HFFc6 (cell line): Measurements from ENCODE around the gene CDX2. TPM values are rescaled to one million over a fixed set of nuclear protein-coding genes. Genes with fewer than 3 reads are reported as not detected.

Experiments used
- DNase-seq: peaks from one replicate; pipeline ENCODE4 v3.0.0-alpha.2; 2018
- H3K27ac Mint-ChIP-seq: 2 replicates; pipeline ENCODE4 v1.8.0; 2020; ENCODE audit warnings: mild to moderate bottlenecking, mixed read lengths
- H3K27me3 Mint-ChIP-seq: 2 replicates; pipeline ENCODE4 v1.8.0; 2021; ENCODE audit warnings: mild to moderate bottlenecking, moderate library complexity, mixed read lengths; ENCODE audit not compliant: insufficient read depth
- H3K36me3 Mint-ChIP-seq: 2 replicates; pipeline ENCODE4 v1.8.0; 2021; ENCODE audit warnings: low read depth, mixed read lengths
- H3K4me1 Mint-ChIP-seq: 2 replicates; pipeline ENCODE4 v1.8.0; 2020; ENCODE audit warnings: low read depth, mixed read lengths
- H3K4me3 Mint-ChIP-seq: 2 replicates; pipeline ENCODE4 v1.8.0; 2020; ENCODE audit warnings: mild to moderate bottlenecking, moderate library complexity, mixed read lengths
- H3K9me3 Mint-ChIP-seq: 2 replicates; pipeline ENCODE4 v1.8.0; 2020; ENCODE audit warnings: mild to moderate bottlenecking, mixed read lengths
- total RNA-seq, 6 experiments: library from RNA; stranded (reverse); fragmentation: NEBNext Ultra II Directional; extraction: Animal tissue kit (Norgen Biotek cat#: 25700); gene quantifications; 2 replicates in 1 of 6; 3 replicates in 5 of 6; pipeline ENCODE4 v1.2.3, GENCODE V29; 2021
- TF ChIP-seq, protein P1 (sequence below): fragments of 200-600 bp; sonication (generic); IDR thresholded peaks from 2 replicates; pipeline ENCODE4 v1.5.0; 2021; ENCODE audit warnings: antibody characterized with exemption, mild to moderate bottlenecking

Gene CDX2
- total RNA-seq, 6 experiments from 2014 or later, result not detected

DNA sequence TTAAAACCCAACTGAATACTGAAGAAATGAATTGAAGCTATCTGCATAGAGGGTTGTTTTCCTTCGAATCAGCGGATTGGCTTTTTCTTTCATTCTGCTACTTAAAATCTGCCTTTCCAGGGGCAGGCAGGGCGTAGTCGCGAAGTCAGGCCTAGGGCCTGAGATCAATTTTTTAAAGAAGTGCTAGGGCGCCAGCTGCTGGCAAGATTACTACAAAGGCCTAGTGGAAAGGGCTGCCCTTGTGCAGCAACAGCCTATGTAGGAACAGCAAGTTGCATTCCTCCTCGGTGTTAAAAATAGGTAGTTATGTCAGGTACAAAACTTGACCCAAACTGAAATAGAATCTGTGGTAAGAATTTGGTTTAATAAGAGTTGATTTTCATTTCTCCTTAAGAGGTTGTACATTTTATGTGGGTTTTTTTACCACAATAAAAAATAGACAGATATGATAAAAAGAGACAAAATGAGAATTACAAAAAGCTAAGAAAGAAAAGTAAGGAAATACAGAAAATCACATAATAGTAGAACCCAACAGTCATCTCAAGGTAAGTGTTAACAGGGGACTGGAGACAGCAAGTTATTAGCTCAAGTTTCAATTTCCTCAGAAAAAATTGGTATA, 28.9 kb upstream of the CDX2 start:
- Mint-ChIP-seq H3K36me3 (no peaks in the 10 kb centered on the region), H3K9me3 (no peaks in the 10 kb centered on the region), H3K4me3 (no peak overlapping the region), H3K4me1 (peaks cover 5% of the 10 kb centered on the region; the same call in 1 of the 2 replicates), H3K27ac (no peak overlapping the region), H3K27me3 (peaks cover 18% of the 10 kb centered on the region)
- TF ChIP-seq, protein P1, sequence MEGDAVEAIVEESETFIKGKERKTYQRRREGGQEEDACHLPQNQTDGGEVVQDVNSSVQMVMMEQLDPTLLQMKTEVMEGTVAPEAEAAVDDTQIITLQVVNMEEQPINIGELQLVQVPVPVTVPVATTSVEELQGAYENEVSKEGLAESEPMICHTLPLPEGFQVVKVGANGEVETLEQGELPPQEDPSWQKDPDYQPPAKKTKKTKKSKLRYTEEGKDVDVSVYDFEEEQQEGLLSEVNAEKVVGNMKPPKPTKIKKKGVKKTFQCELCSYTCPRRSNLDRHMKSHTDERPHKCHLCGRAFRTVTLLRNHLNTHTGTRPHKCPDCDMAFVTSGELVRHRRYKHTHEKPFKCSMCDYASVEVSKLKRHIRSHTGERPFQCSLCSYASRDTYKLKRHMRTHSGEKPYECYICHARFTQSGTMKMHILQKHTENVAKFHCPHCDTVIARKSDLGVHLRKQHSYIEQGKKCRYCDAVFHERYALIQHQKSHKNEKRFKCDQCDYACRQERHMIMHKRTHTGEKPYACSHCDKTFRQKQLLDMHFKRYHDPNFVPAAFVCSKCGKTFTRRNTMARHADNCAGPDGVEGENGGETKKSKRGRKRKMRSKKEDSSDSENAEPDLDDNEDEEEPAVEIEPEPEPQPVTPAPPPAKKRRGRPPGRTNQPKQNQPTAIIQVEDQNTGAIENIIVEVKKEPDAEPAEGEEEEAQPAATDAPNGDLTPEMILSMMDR, result peak; percentile 67
- peak; percentile 13 for DNase-seq

DNA sequence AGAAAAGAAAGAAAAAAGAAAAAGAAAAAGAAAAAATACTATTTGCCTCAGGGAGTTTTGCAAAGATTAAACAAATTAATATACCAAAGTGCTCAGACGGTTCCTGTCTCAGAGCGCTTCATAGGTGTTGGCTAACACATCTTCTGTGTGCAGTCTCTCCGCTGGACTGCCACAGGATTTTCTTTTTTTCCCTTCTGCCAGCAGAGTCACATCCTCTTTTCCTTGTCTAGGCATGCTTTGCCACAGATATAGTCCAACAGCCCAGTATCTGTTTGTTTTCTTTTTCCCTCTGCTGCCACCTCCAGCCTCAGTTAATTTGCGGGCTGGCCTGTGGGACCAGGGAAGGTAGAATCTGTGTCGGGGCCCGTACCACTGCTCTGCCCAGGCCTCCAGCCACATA, 22.8 kb upstream of the CDX2 start:
- TF ChIP-seq, protein P1, result no peak
- no peak for DNase-seq
- H3K4me1 Mint-ChIP-seq, result no peaks in the 10 kb centered on the region
- H3K27me3 Mint-ChIP-seq, result peaks cover 34% of the 10 kb centered on the region
- no peak overlapping the region for H3K27ac Mint-ChIP-seq
- H3K4me3 Mint-ChIP-seq, result no peak overlapping the region
- H3K36me3 Mint-ChIP-seq, result no peaks in the 10 kb centered on the region
- H3K9me3 Mint-ChIP-seq, result no peaks in the 10 kb centered on the region

DNA sequence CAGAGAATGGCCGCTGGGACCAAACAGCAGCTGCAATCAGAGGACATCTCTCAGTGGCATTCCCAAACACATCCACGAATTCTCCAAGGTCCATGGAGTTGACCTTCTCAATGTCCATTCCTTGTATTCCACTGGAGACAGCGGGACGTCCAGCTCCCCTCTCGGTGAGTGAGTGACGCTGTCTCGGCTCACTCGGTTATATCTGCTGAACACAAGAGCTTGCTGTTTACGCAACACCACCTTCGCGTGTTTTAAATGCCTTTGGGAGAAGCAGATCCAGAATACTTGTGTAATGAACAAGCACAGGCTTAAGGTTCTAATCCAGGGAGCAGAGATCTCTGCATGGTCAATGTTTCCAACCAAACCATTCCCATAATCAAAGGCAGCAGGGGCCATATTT, 19.4 kb upstream of the CDX2 start, which contains the start of gene URAD:
TSS of gene URAD (minus strand) at position 174 of the 400 bp plus-strand sequence. CDS start at position 118, 56 bp downstream.
- no peak for DNase-seq
- Mint-ChIP-seq H3K36me3 (no peaks in the 10 kb centered on the region), H3K27ac (no peak within 1 kb of the TSS), H3K27me3 (peaks cover 27% of the 10 kb centered on the region), H3K9me3 (no peaks in the 10 kb centered on the region), H3K4me1 (no peaks in the 10 kb centered on the region), H3K4me3 (no peak within 1 kb of the TSS)
- TF ChIP-seq, protein P1, result no peak

DNA sequence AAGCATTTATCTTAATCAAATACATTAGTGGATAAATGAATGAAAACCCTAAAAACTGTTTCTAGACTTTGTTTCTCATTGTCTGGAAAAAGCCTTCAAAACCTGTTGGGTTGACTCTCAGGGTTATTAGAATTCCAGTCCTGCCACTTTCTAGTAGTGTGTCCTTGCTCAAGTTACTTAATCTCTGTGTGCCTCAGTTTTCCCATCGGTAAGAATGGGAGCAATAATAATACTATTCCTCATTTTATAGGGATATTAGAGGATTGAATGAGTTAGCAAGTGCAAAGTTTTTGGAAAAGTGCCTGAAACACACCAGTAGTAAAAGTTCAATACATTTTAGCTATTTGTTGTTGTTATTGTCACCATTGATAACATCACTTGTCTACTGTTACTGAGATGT, 16.5 kb upstream of the CDX2 start:
- no peak for DNase-seq
- no peak overlapping the region for H3K4me3 Mint-ChIP-seq
- H3K27ac Mint-ChIP-seq, result no peak overlapping the region
- TF ChIP-seq, protein P1, result no peak
- no peaks in the 10 kb centered on the region for H3K36me3 Mint-ChIP-seq
- no peaks in the 10 kb centered on the region for H3K4me1 Mint-ChIP-seq
- H3K27me3 Mint-ChIP-seq, result peaks cover 47% of the 10 kb centered on the region
- H3K9me3 Mint-ChIP-seq, result no peaks in the 10 kb centered on the region

DNA sequence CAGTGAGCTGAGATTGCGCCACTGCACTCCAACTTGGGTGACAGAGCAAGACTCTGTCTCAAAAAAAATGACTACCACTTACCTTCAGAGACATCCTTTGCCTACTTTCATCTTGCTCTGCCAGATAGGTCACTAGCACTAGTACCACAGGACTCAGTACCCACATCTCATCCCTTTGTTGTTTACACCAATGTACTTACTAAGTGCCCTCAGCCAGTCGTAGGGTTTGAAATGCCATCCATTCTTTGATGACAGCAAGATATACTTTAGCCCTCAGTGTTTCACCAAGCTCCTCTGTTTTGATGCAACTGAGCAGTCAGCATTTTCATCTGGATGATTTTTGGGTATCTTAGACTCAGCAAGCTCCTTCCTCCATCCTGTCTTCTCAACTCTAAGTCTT, 13.2 kb upstream of the CDX2 start:
- no peak for DNase-seq
- TF ChIP-seq, protein P1, result no peak
- Mint-ChIP-seq H3K36me3 (no peaks in the 10 kb centered on the region), H3K4me1 (peaks cover 8% of the 10 kb centered on the region; the same call in 1 of the 2 replicates), H3K27me3 (peaks cover 56% of the 10 kb centered on the region), H3K27ac (no peak overlapping the region), H3K4me3 (no peak overlapping the region), H3K9me3 (peaks cover 4% of the 10 kb centered on the region; the same call in 1 of the 2 replicates)
